Activated CD8-positive, alpha-beta memory T cell treated with anti-CD3 and anti-CD28 coated beads, Interleukin-2, amount 50 U/mL, for 4 hours (primary cell): ENCODE measurements around the gene ADGRL1.
"Not testable (repeated sequence)": the region's sequence is repeated elsewhere in the genome, so short reads cannot be mapped to it uniquely, and the experiment has no call there.

ENCODE experiments used
- DNase-seq: peaks from one replicate; pipeline ENCODE4 v3.0.0-alpha.2; 2020

The ADGRL1 gene

GRCh38 chr19:14186684-14187083 lies 19.3 kb downstream of the ADGRL1 start:
- not testable (repeated sequence) for DNase-seq

- not testable (repeated sequence) for DNase-seq
Observed at GRCh38 chr19:14185691-14186090, 20.3 kb downstream of the ADGRL1 start.

GRCh38 chr19:14185158-14185557 lies 20.8 kb downstream of the ADGRL1 start:
- no peak for DNase-seq

GRCh38 chr19:14183741-14184350 lies 22.1 kb downstream of the ADGRL1 start:
- no peak for DNase-seq

- DNase-seq: no peak
Observed at GRCh38 chr19:14182476-14182875, 23.5 kb downstream of the ADGRL1 start.

GRCh38 chr19:14181906-14182305 lies 24.1 kb downstream of the ADGRL1 start:
- no peak for DNase-seq

- DNase-seq: not testable (repeated sequence)
Observed at GRCh38 chr19:14181199-14181598, 24.8 kb downstream of the ADGRL1 start.

GRCh38 chr19:14177496-14178074 lies 28.4 kb downstream of the ADGRL1 start:
- no peak for DNase-seq

GRCh38 chr19:14175351-14175792 lies 30.6 kb downstream of the ADGRL1 start:
- no peak for DNase-seq

- no peak for DNase-seq
Observed at GRCh38 chr19:14174883-14175282, 31.1 kb downstream of the ADGRL1 start.

GRCh38 chr19:14168993-14169392 lies 37.0 kb downstream of the ADGRL1 start:
- DNase-seq: no peak

GRCh38 chr19:14168259-14168972 lies 37.6 kb downstream of the ADGRL1 start:
- no peak for DNase-seq

- no peak for DNase-seq
Observed at GRCh38 chr19:14167576-14168138, 38.3 kb downstream of the ADGRL1 start.

- DNase-seq: no peak
Observed at GRCh38 chr19:14166999-14167575, 38.9 kb downstream of the ADGRL1 start.

GRCh38 chr19:14165990-14166830 lies 39.8 kb downstream of the ADGRL1 start:
- no peak for DNase-seq

GRCh38 chr19:14164724-14165493 lies 41.1 kb downstream of the ADGRL1 start:
- DNase-seq: no peak

- no peak for DNase-seq
Observed at GRCh38 chr19:14164082-14164481, 41.9 kb downstream of the ADGRL1 start.

- no peak for DNase-seq
Observed at GRCh38 chr19:14162871-14163297, 43.1 kb downstream of the ADGRL1 start.

GRCh38 chr19:14161305-14161704 lies 44.7 kb downstream of the ADGRL1 start:
- no peak for DNase-seq

- DNase-seq: no peak
Observed at GRCh38 chr19:14160017-14160703, 45.8 kb downstream of the ADGRL1 start.

- DNase-seq: no peak
Observed at GRCh38 chr19:14159059-14159458, 46.9 kb downstream of the ADGRL1 start.
